ENCODE data around the gene RAPGEF6. TPM values are rescaled to one million over a fixed set of nuclear protein-coding genes. Genes with fewer than 3 reads are reported as not detected.
A peak's percentile ranks its signal among the peaks of the same experiment; 100 is the strongest.
"Not testable (repeated sequence)": the region's sequence is repeated elsewhere in the genome, so short reads cannot be mapped to it uniquely, and the experiment has no call there.

The RAPGEF6 gene
- total RNA-seq, 2 donors from 2014 or later: 18.4 to 18.8 TPM

DNA sequence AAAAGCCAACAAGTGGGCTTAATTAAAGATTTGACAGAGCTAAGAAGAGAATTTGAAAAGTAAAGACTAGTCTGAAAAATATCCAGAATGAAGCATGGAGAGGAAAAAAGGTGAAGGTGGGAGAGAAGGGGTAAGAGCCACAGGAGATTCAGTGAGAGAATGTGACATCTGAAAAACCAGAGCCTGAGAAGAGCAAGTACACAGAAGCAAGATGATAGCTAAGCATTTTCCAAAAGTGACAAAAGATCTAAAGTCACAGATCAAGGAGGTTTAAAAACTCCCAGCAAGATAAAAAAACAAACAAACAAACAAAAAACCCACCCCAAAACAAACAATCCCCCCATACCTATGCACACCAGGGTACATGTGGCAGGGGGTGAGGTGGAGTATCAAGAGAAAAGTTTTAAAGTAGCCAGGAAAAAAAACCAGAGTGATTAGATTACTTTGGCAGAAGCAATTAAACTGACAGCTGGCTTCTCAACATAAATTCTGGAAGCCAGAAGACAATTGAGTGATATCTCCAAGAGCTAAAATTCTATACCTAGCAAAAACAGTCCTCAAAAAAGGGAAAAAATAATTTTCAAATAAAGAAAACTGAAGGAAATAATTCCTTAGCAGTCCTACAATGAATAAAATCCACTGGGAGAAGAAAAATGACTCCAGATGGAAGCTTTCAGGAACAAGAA is 111.4 kb downstream of the RAPGEF6 start:
- DNase-seq (no peak), ATAC-seq (no peak)
- intact Hi-C loops (cut with DNase I, micrococcal nuclease): no loop called here

DNA sequence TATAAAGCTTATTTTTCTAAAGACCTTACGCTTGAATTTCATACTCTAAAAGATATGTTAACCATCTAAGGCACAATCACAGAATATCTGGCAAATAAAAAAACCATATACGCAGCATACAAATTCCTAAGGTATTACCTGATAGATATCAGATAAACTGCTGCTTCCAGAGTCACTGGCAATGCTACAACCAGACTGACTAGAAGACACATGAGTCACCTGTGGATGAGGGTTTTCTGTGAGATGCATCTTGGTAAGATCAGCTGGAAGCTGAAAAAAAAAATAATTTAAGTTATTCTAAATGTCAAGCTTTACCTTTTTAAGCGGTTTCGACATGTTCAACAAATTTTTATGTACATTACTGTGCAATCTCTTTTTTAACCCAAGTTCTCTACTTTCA is 113.8 kb downstream of the RAPGEF6 start:
- DNase-seq: no peak
- intact Hi-C loops (cut with DNase I, micrococcal nuclease): no loop called here
- no peak for ATAC-seq

DNA sequence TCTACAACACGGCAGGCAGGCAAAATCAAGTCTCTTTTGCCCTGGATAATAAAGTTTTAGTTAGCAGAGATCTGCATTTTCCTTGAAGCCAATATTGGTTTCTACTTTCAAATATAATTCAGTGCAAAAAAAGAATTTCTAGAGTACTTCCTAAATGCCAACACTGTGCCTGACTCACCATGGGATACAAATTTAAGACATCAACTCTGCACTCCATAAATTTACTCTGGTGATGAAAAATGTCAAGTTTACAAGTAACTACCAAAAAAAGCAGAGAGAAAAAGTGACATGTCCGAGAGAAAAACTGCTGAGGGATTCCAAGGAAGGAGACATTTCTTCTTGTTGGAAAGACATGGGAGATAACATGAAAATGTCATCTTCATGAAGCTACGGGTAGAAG is 119.7 kb downstream of the RAPGEF6 start:
- intact Hi-C loops (cut with DNase I, micrococcal nuclease): no loop called here
- no peak for ATAC-seq

DNA sequence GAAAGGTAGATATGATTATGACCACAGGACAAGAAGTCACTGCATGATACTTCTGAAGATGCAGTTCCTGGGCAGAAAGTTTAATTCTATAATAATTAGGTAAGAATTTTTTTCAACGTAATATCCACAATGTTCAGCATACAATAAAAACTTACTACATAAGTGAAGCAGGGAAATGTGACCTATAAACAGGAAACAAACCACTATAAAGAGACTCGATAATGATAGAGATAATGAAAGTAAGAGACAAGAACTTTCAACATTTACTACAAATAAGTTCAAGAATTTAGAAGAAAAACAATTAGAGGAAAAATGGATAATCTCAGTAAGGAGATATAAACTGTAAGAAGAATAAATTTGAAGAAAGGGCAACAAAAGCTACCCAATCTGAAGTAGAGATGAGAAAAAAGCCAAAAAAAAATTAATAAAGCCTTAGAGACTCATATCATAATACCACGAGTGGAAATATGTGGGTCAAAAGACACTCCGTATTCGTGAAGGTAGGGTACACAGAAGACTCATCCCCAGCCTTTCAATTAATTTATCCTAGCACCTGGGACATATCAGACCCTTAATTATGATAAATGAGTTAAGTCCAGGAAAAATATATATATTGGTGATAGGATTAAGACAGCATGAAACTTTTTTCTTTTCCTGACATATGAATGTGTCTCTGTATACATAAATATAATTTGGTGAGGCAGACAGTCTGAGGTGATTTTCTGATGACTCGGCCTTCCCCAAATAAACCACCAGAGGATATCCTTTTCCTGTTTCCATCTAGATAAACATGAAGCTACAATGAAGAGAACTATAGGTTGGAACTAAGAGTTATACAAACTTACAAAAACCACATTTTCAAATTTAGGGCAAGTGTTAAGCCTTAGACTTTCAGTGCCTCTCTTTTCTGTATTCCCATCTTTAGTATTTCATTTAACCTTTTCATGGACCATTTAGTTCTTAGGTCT is 120.4 kb downstream of the RAPGEF6 start:
- ATAC-seq (peak; percentile 28), DNase-seq (no peak)
- intact Hi-C loops (cut with DNase I, micrococcal nuclease): no loop called here

More for the DNA sequence above, 119.7 kb downstream of the RAPGEF6 start:
- DNase-seq: no peak

DNA sequence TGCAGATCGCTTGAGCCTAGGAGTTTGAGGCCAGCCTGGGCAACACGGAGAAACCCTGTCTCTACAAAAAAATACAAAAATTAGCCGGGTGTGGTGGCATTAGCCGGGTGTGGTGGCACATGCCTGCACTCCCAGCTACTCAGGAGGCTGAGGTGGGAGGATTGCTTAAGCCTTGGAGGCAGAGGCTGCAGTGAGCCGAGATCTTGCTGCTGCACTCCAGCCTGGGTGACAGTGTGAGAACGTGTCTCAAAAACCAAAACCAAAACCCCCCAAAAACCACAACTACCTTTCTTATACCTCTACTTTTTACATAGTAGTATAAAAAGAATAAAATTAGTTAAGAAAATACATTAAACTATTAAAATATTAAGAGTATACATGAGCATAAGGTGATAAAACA is 121.2 kb downstream of the RAPGEF6 start:
- intact Hi-C loops (cut with DNase I, micrococcal nuclease): no loop called here
- no peak for DNase-seq
- ATAC-seq: no peak

DNA sequence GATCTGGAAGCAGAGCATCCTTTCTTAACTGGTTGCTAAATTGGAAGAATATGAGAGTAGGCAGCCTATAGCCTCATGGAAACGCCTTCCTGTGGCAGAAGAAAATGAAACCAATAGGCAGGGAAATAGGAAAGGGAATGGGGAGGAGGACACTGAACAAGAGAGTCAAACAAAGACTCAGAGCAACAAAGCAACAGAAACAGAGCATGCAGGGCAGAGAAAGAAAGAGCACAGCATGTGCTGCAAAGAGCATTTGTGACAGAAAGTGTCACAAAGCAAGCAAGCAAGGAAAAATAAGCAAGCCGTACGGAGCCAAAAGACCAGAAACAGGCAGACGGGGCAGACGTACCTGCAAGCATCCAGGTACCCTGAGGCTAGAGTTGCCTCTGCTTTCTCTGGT is 123.1 kb downstream of the RAPGEF6 start:
- intact Hi-C loops (cut with DNase I, micrococcal nuclease): no loop called here
- DNase-seq (no peak), ATAC-seq (no peak)

DNA sequence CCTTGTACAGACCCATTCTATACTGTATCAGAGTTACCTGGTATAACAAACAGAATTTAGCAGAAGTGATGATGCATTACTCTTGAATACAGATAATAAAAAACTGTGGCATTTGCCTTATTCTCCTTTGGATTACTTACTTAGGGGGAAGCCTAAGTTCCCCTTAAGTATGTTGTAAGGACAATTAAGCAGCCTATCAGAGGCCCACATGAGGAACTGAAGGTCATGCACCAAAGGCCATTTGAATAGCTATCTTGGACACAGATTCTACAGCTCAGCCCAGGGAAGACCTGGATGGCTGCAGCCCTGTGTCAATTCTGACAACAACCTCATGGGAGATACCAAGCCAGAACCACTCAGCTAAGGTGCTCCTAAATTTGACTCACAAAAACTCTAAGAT is 125.2 kb downstream of the RAPGEF6 start:
- ATAC-seq (no peak), DNase-seq (no peak)
- intact Hi-C loops (cut with DNase I, micrococcal nuclease): no loop called here

DNA sequence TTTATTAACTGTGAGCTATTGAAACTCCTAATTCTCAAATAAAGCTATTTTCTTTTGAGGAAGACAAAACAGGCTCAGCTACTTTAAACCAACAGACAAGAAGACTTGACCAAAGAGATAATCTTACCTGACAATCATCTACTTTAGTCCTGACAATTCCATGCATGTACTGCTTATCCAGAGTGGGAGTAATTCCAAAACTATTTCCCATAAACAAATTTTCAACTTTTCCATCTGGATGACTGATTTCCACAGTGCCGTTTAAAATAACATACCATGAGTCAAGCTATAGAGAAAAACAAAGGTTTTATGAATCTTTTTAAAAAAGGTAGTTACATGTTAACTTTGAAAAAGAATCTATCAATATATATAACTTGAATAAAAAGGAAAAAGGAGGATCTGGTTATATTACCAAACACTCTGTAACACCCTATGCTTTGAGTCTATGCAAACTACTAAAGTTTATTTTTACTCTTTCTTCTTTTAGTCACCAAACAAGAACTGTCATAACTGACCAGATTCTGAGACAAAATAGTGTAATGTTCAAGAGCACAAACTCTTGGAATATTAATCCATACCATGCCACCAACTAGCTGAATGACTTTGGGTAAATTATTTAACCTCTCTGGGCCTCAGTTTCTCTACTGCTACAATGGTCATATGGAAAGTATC is 129.7 kb downstream of the RAPGEF6 start:
- DNase-seq: no peak
- ATAC-seq: no peak
- intact Hi-C loops (cut with DNase I, micrococcal nuclease): no loop called here

DNA sequence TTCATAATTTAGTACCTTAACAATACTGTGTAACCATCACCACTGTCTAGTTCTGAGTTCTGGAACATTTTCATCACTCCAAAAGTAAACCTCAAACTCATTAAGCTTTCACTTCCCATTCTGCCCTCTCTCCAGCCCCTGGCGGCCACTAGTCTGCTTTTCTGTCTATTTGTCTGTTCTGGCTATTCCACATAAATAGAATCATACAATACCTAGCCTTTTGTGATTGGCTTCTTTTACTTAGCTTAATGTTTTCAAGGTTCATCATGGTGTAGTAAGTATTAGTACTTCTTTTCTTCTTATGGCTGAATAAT is 138.7 kb downstream of the RAPGEF6 start:
- intact Hi-C loops (cut with DNase I, micrococcal nuclease): no loop called here
- ATAC-seq (no peak), DNase-seq (peak in 1 of 2 donors; percentile 18)

DNA sequence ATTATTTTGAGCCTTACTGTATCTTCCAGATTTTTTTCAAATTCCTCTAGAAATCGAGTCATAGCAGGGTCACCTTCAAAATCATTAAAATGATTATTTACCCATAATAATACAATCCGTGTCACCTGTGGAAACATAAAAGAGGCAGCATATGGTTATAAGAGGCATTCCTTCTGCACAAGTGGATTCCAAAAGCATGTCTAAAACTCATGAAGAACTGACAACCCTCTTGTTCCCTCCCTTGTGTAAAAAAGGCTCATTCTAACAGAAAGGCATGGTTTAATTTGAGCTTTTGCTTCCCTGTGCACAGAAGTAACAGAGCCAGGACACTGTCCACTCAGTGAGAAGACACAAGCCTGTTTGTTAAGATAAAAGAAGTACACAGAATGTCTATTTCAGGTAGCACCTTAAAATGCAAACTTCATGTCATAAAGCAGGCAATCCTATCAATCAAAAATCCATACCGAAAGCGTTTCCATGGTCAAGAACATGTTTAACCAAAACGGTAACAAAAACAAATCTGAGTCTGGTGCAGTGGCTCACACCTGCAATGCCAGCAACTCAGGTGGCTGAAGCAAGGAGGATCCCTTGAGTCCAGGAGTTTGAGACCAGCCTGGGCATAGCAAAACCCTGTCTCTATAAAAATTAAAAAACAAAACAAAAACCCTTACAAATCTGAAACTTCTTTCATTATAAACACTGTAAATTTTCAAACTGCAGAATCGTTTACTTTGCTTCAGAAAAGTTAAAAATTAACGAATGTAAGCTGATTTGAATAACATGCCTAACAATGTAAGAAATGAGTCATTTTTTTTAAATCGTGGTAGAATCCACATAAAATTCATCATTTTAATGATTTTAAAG is 139.3 kb downstream of the RAPGEF6 start:
- ATAC-seq (no peak), DNase-seq (no peak)
- intact Hi-C loops (cut with DNase I, micrococcal nuclease): no loop called here

DNA sequence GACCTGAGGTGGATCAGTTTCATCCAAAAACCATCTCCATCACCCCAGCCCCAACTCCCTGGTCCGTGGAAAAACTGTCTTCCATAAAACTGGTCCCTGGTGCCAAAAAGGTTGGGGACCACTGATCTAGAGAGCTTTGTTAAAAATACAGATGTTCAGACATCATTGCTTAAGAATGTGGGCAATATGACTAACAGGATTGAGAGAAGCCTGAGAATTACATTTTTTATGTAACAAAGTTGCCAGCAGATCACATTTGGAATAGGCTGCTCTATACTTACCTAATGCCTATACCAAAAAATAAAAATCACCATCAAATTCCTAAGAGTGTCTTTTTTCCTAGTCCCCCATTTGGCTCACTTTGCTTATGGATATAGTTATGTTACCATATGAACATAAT is 143.3 kb downstream of the RAPGEF6 start:
- ATAC-seq (no peak), DNase-seq (no peak)
- intact Hi-C loops (cut with DNase I, micrococcal nuclease): no loop called here

DNA sequence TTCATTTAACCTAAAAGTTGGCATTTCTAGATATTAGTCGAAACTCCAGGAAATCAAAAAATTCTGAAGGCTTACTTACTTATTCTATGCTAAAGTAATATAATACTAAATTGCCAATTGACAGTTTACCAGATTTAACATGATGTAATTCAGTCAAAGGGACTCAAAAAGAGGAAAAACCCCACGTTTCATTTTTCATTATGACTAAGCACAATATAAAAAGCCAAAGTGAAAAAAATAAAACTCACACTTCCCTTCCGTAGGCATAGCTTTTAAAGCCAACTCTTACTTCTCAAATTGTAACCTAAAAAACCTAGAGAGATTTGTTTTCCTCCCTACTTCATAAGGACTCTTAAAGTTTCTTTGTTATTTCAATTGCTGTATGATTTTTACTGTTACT is 146.6 kb downstream of the RAPGEF6 start:
- intact Hi-C loops (cut with DNase I, micrococcal nuclease): no loop called here
- DNase-seq (no peak), ATAC-seq (no peak)

DNA sequence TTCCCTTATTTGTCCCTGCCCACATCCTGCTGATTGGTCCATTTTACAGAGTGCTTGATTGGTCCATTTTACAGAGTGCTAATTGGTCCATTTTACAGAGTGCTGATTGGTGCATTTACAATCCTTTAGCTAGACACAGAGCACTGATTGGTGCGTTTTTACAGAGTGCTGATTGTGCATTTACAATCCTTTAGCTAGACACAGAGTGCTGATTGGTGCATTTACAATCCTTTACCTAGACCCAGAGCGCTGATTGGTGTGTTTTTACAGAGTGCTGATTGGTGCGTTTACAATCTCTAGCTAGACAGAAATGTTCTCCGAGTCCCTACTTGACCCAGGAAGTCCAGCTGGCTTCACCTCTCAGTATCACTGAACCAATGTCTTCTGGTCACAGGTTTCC is 147.7 kb downstream of the RAPGEF6 start:
- ATAC-seq; intact Hi-C loops (cut with DNase I, micrococcal nuclease); DNase-seq: not testable (repeated sequence)

DNA sequence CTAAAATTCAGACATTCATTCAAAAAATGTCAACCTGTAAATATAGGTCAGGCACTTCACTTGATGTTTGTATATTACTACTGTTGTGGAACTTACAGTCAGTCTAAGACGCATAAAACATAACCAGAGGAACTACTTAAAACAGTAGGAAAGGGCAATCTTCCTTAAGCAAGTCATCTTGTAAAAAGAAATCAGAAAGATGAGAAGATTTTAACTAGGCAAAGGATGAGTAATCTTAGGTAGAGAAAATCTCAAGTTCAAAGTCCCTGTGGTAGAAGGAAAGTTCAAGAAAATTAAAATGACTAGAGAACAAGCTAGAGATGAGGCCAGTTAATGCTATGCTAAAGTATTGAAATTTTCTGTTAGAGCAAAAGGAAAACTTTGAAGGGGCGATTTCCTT is 152.4 kb downstream of the RAPGEF6 start:
- ATAC-seq (peak; percentile 34), DNase-seq (no peak)
- intact Hi-C loops (cut with DNase I, micrococcal nuclease): no loop called here

DNA sequence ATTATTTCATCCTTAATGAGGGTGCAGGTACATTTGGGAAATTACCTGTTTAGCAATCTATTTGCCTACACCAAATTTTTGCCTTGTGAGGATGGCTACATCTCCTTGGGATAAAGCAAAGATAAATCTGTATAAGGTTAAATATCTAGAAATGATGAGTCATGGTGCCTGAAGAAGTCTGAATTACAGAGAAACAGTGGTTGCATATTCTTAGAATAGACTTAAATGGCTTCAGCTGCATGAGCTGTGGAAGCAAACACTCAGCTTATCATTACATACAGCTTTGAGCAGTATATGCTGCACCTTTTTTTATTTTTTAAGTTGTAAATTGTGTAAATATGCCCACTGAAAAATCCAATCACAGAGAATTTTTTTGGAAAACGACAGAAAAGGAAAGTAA is 153.5 kb downstream of the RAPGEF6 start:
- intact Hi-C loops (cut with DNase I, micrococcal nuclease): no loop called here
- ATAC-seq: no peak
- no peak for DNase-seq

DNA sequence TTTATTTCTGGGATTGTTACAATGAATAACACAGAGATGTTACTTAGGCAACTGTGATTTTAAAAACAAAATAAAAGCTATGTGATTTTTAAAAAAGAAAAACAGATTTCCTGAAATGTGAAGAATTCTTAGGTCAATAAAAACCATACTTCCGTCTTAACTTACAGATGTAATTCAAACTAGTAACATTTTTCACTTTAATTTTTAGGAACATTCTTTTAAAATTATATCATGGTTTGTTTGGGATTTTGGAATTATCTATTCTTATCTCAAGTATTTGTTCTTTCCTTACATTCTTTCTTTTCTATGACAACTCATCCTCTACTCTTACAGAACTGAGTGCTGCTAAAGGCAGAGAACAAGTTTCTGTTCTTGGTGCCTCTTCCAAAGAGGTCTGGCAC is 159.5 kb downstream of the RAPGEF6 start:
- DNase-seq: no peak
- intact Hi-C loops (cut with DNase I, micrococcal nuclease): no loop called here
- ATAC-seq: no peak

DNA sequence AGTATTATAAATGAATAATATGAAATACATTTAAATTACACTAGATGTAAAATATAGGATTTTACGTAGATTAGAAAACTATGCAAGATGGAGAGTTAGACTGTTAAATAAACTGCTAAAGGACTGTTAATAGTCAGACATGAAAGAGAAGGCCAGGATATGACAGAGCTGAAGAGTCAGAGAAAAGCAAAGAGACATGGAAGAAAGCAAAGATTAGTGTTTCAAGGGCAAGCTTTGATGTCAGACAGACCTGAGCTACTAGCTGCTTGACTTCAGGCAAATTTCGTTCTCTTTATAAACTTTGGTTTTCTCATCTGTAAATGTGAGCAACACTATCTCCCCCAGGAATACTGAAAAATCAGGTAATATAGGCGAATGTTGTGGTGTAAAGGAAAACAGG is 161.3 kb downstream of the RAPGEF6 start:
- ATAC-seq: no peak
- no peak for DNase-seq
- intact Hi-C loops (cut with DNase I, micrococcal nuclease): no loop called here

DNA sequence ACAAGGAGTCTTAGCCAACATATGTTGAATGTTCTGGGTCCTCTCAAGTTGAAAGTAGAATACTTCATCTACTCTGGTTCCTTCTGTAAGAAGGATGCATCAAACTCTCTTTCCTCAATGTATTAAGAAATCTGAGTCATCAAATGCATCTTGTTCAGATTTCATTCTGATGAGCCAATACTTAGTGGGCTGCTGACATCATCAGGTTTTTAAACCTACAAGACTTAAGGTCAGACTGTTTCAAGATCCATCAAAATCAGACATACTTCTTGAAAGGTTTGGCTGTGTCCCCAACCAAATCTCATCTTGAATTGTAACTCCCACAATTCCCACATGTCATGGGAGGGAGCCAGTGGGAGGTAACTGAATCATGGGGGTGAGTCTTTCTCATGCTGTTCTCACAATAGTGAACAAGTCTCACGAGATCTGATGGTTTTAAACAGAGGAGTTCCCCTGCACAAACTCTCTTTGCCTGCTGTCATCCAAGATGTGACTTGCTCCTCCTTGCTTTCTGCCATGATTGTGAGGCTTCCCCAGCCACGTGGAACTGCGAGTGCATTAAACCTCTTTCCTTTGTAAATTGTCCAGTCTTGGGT is 168.8 kb downstream of the RAPGEF6 start:
- intact Hi-C loops (cut with DNase I, micrococcal nuclease): no loop called here
- no peak for ATAC-seq
- DNase-seq: no peak

DNA sequence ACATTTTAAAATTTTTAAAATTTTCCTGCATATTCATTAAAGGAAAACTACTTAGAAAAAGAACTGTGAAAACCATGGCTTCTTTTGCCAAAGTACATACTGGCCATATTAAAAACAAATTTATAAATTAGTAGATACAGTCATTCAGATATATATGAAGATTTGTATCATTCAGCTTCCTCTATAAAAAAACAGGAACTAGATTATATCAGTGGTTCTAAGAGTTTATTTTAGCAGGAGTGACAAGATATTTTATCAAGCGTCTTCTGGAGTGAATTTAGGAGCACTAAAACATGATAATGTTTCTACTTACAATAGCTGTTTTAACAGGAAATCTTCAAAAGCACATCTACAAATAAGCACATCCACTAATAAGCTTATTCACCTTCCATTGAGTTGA is 171.4 kb downstream of the RAPGEF6 start:
- intact Hi-C loops (cut with DNase I, micrococcal nuclease): no loop called here
- ATAC-seq: no peak
- DNase-seq: no peak
